WTC11 (cell line): ENCODE results near the gene SMARCA2. TPM values are rescaled to one million over a fixed set of nuclear protein-coding genes. Genes with fewer than 3 reads are reported as not detected.

ENCODE experiments used
- ATAC-seq: fragments of 200-7000 bp; cut with Tn5 transposase; 2 replicates; pipeline ENCODE4 v1.10.0; 2021; ENCODE audit warnings: mild to moderate bottlenecking, moderate library complexity
- CTCF ChIA-PET: fragments of 300-600 bp; sonication (Branson Sonifier 250); formaldehyde crosslinking; loops from one replicate; lab custom pipeline; 2021; ENCODE audit warnings: antibody characterized with exemption; lab: Charles Lee
- POLR2A ChIA-PET: fragments of 350-600 bp; sonication (Branson Sonifier 250); formaldehyde crosslinking; loops from one replicate; lab custom pipeline; 2021; ENCODE audit warnings: antibody characterized with exemption; lab: Charles Lee
- DNase-seq: peaks from one replicate; pipeline ENCODE4 v3.0.0; 2021; ENCODE audit warnings: low spot score
- H3K27ac Mint-ChIP-seq: 2 replicates; pipeline ENCODE4 v1.8.0; 2021; ENCODE audit warnings: mixed read lengths
- H3K27me3 Mint-ChIP-seq: 2 replicates; pipeline ENCODE4 v1.8.0; 2021; ENCODE audit warnings: low read depth, mild to moderate bottlenecking, moderate library complexity, mixed read lengths
- H3K36me3 Mint-ChIP-seq: 2 replicates; pipeline ENCODE4 v1.8.0; 2021; ENCODE audit warnings: mixed read lengths
- H3K4me1 Mint-ChIP-seq: 2 replicates; pipeline ENCODE4 v1.8.0; 2022; ENCODE audit warnings: mixed read lengths
- H3K4me3 Mint-ChIP-seq: 2 replicates; pipeline ENCODE4 v1.8.0; 2021; ENCODE audit warnings: mild to moderate bottlenecking, moderate library complexity, mixed read lengths
- H3K9me3 Mint-ChIP-seq: 2 replicates; pipeline ENCODE4 v1.8.0; 2021; ENCODE audit warnings: mixed read lengths
- AR ChIP-seq: fragments of 250-450 bp; sonication (Bioruptor Pico); IDR thresholded peaks from 2 replicates; pipeline ENCODE4 v1.9.0; 2021; ENCODE audit warnings: mild to moderate bottlenecking
- CDX4 ChIP-seq: fragments of 250-450 bp; sonication (Bioruptor Pico); IDR thresholded peaks from 2 replicates; pipeline ENCODE4 v1.9.0; 2021; ENCODE audit warnings: moderate library complexity, mild to moderate bottlenecking, inconsistent platforms, borderline replicate concordance
- FOXJ3 ChIP-seq: sonication (generic); formaldehyde crosslinking; IDR thresholded peaks from 2 replicates; pipeline ENCODE4 v1.9.0; 2021; ENCODE audit warnings: missing genetic modification reagents, mild to moderate bottlenecking, borderline replicate concordance
- GABPB1 ChIP-seq: sonication (generic); formaldehyde crosslinking; IDR thresholded peaks from 2 replicates; pipeline ENCODE4 v1.8.1; 2023; ENCODE audit warnings: mild to moderate bottlenecking, missing genetic modification reagents
- GTF2I ChIP-seq: fragments of 250-450 bp; sonication (Bioruptor Pico); conservative IDR thresholded peaks from 2 replicates; pipeline ENCODE4 v1.4.0; 2021; ENCODE audit warnings: mild to moderate bottlenecking
- HMGA2 ChIP-seq: fragments of 250-450 bp; sonication (Bioruptor Pico); IDR thresholded peaks from 2 replicates; pipeline ENCODE4 v1.4.0; 2021; ENCODE audit warnings: mild to moderate bottlenecking, moderate library complexity
- IRF2 ChIP-seq: sonication (generic); formaldehyde crosslinking; IDR thresholded peaks from 2 replicates; pipeline ENCODE4 v1.8.0; 2022; ENCODE audit warnings: low read depth, missing genetic modification reagents, borderline replicate concordance
- KAT7 ChIP-seq: sonication (generic); formaldehyde crosslinking; IDR thresholded peaks from 2 replicates; pipeline ENCODE4 v1.8.1; 2023; ENCODE audit warnings: missing genetic modification reagents, mild to moderate bottlenecking, borderline replicate concordance
- NR2C2 ChIP-seq: sonication (generic); formaldehyde crosslinking; IDR thresholded peaks from 2 replicates; pipeline ENCODE4 v1.8.0; 2022; ENCODE audit warnings: mild to moderate bottlenecking, missing genetic modification reagents
- NR3C1 ChIP-seq: sonication (generic); formaldehyde crosslinking; conservative IDR thresholded peaks from 2 replicates; pipeline ENCODE4 v1.8.1; 2023; ENCODE audit warnings: low read depth, mild to moderate bottlenecking, missing genetic modification reagents
- RELA ChIP-seq: sonication (generic); formaldehyde crosslinking; IDR thresholded peaks from 2 replicates; pipeline ENCODE4 v1.8.1; 2022; ENCODE audit warnings: missing genetic modification reagents, mild to moderate bottlenecking, borderline replicate concordance
- ZBTB21 ChIP-seq: sonication (generic); formaldehyde crosslinking; IDR thresholded peaks from 2 replicates; pipeline ENCODE4 v1.8.1; 2023; ENCODE audit warnings: mild to moderate bottlenecking, missing genetic modification reagents, borderline replicate concordance
- ZBTB43 ChIP-seq: sonication (generic); formaldehyde crosslinking; IDR thresholded peaks from 2 replicates; pipeline ENCODE4 v1.8.1; 2023; ENCODE audit warnings: mild to moderate bottlenecking, missing genetic modification reagents
- ZNF121 ChIP-seq: sonication (generic); formaldehyde crosslinking; IDR thresholded peaks from 2 replicates; pipeline ENCODE4 v1.8.0; 2023; ENCODE audit warnings: missing genetic modification reagents
- ZNF219 ChIP-seq: sonication (generic); formaldehyde crosslinking; IDR thresholded peaks from 2 replicates; pipeline ENCODE4 v1.8.0; 2023; ENCODE audit warnings: missing genetic modification reagents, mild to moderate bottlenecking, borderline replicate concordance
- ZNF263 ChIP-seq: sonication (generic); formaldehyde crosslinking; IDR thresholded peaks from 2 replicates; pipeline ENCODE4 v1.8.1; 2022; ENCODE audit warnings: low read depth, mild to moderate bottlenecking, moderate library complexity, missing genetic modification reagents
- ZNF416 ChIP-seq: fragments of 250-450 bp; sonication (Bioruptor Pico); IDR thresholded peaks from 2 replicates; pipeline ENCODE4 v1.9.0; 2021; ENCODE audit warnings: mild to moderate bottlenecking, inconsistent platforms
- ZNF423 ChIP-seq: fragments of 250-450 bp; sonication (Bioruptor Pico); IDR thresholded peaks from 2 replicates; pipeline ENCODE4 v2.1.2; 2022; ENCODE audit warnings: mild to moderate bottlenecking, moderate library complexity
- total RNA-seq: library from RNA; stranded (reverse); gene quantifications from 3 replicates; pipeline ENCODE4 v1.2.3, GENCODE V29; 2021
- TF ChIP-seq, protein P1 (sequence below): sonication (generic); formaldehyde crosslinking; IDR thresholded peaks from 2 replicates; pipeline ENCODE4 v1.8.1; 2023; ENCODE audit warnings: mild to moderate bottlenecking, missing genetic modification reagents, borderline replicate concordance
- TF ChIP-seq, protein P2 (sequence below): sonication (generic); formaldehyde crosslinking; IDR thresholded peaks from 2 replicates; pipeline ENCODE4 v1.8.1; 2022; ENCODE audit warnings: low read depth, missing genetic modification reagents, borderline replicate concordance
- TF ChIP-seq, protein P3 (sequence below): sonication (generic); formaldehyde crosslinking; IDR thresholded peaks from 2 replicates; pipeline ENCODE4 v1.8.1; 2022; ENCODE audit warnings: mild to moderate bottlenecking, moderate library complexity, missing genetic modification reagents

SMARCA2 gene
- total RNA-seq, 1 experiment from 2014 or later: 20.3 TPM

- TF ChIP-seq, protein P1, sequence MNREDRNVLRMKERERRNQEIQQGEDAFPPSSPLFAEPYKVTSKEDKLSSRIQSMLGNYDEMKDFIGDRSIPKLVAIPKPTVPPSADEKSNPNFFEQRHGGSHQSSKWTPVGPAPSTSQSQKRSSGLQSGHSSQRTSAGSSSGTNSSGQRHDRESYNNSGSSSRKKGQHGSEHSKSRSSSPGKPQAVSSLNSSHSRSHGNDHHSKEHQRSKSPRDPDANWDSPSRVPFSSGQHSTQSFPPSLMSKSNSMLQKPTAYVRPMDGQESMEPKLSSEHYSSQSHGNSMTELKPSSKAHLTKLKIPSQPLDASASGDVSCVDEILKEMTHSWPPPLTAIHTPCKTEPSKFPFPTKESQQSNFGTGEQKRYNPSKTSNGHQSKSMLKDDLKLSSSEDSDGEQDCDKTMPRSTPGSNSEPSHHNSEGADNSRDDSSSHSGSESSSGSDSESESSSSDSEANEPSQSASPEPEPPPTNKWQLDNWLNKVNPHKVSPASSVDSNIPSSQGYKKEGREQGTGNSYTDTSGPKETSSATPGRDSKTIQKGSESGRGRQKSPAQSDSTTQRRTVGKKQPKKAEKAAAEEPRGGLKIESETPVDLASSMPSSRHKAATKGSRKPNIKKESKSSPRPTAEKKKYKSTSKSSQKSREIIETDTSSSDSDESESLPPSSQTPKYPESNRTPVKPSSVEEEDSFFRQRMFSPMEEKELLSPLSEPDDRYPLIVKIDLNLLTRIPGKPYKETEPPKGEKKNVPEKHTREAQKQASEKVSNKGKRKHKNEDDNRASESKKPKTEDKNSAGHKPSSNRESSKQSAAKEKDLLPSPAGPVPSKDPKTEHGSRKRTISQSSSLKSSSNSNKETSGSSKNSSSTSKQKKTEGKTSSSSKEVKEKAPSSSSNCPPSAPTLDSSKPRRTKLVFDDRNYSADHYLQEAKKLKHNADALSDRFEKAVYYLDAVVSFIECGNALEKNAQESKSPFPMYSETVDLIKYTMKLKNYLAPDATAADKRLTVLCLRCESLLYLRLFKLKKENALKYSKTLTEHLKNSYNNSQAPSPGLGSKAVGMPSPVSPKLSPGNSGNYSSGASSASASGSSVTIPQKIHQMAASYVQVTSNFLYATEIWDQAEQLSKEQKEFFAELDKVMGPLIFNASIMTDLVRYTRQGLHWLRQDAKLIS: no peak
- TF ChIP-seq ZBTB43 (no peak), RELA (CRISPR knock-in tag) (no peak)
Observed at GRCh38 chr9:2196757-2197156, 181.6 kb downstream of the SMARCA2 start (continued).

DNA sequence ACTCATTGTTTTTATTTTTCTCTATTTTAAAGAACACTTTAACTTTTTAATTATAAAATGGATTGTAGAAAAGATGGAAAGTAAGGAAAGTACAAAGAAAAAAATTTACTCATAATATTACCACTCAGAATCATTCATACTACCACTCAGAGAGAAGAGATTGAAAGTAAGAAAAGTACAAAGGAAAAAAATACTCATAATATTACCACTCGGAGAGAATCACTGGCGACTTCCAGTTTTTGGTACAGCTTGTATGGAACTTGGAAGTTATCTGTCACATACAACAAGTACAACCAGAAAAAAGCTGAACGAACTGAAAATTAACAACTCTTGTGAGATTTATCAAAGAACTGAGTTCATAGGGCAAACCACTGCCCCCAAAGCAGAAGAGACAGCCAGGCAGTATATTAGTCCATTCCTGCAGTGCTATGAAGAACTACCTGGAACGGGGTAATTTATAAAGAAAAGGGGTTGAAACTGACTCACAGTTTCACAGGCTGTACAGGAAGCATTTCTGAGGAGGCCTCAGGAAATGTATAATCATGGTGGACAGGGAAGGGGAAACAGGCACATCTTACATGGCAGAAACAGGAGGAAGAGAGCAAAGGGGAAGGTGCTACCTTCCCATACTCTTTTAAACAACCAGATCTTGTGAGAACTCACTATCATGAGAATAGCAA is 183.9 kb downstream of the SMARCA2 start:
- ATAC-seq: no peak
- Mint-ChIP-seq H3K27ac (peak overlapping the region; percentile 51; the same call in 1 of the 2 replicates), H3K36me3 (peaks cover 51% of the 10 kb centered on the region)
- TF ChIP-seq ZNF416 (CRISPR knock-in tag) (no peak), ZBTB21 (CRISPR knock-in tag) (no peak), KAT7 (CRISPR knock-in tag) (no peak), HMGA2 (CRISPR knock-in tag) (no peak), ZNF423 (CRISPR knock-in tag) (no peak), GTF2I (CRISPR knock-in tag) (no peak)
- TF ChIP-seq, protein P2, sequence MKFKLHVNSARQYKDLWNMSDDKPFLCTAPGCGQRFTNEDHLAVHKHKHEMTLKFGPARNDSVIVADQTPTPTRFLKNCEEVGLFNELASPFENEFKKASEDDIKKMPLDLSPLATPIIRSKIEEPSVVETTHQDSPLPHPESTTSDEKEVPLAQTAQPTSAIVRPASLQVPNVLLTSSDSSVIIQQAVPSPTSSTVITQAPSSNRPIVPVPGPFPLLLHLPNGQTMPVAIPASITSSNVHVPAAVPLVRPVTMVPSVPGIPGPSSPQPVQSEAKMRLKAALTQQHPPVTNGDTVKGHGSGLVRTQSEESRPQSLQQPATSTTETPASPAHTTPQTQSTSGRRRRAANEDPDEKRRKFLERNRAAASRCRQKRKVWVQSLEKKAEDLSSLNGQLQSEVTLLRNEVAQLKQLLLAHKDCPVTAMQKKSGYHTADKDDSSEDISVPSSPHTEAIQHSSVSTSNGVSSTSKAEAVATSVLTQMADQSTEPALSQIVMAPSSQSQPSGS (CRISPR knock-in tag): no peak
- TF ChIP-seq, protein P3, sequence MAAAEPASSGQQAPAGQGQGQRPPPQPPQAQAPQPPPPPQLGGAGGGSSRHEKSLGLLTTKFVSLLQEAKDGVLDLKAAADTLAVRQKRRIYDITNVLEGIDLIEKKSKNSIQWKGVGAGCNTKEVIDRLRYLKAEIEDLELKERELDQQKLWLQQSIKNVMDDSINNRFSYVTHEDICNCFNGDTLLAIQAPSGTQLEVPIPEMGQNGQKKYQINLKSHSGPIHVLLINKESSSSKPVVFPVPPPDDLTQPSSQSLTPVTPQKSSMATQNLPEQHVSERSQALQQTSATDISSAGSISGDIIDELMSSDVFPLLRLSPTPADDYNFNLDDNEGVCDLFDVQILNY: no peak
- TF ChIP-seq, all 79 proteins: peak for 0
- peaks cover 46% of the 10 kb centered on the region for H3K9me3 Mint-ChIP-seq
- no peak for DNase-seq
- H3K27me3 Mint-ChIP-seq: peaks cover 2% of the 10 kb centered on the region; the same call in 1 of the 2 replicates
- peaks cover 39% of the 10 kb centered on the region for H3K4me1 Mint-ChIP-seq
- ChIA-PET CTCF (no interaction called here), POLR2A (no interaction called here)
- H3K4me3 Mint-ChIP-seq: no peak overlapping the region

DNA sequence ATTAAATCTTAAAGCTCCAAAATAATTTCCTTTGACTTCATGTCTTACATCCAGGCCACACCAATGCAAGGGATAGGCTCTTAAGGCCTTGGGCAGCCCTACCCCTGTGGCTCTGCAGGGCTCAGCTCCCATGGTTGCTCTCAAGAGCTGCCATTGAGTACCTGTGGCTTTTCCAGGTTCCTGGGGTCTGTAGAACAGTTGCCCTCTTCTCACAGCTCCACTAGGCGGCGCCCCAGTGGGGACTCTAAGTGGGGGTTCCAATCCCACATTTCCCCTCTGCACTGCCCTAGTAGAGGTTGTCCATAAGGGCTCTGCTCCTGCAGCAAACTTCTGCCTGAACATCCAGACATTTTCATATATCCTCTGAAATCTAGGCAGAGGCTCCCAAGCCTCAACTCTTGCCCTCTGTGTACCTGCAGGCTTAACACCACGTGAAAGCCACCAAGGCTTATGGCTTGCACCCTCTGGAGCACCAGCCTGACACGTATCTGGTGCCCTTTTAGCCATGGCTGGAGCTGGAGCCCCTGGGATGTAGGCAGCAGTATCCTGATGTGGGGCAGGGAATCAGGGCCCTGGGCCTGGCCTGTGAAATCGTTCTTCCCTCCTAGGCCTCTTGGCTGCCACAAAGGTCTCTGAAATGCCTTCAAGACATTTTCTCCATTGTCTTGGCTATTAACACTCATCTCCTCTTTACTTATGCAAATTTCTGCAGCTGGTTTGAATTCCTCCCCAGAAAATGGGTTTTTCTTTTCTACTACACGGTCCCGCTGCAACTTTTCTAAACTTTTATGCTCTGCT is 185.1 kb downstream of the SMARCA2 start:
- Mint-ChIP-seq H3K4me1 (peaks cover 30% of the 10 kb centered on the region), H3K9me3 (peaks cover 46% of the 10 kb centered on the region), H3K27me3 (peaks cover 2% of the 10 kb centered on the region; the same call in 1 of the 2 replicates), H3K36me3 (peaks cover 49% of the 10 kb centered on the region), H3K27ac (peak overlapping the region; percentile 50), H3K4me3 (no peak overlapping the region; the same call in 1 of the 2 replicates)
- ATAC-seq: peak; percentile 93
- ChIA-PET CTCF (interaction anchor here (0.7 kb wide), 1 partner anchor 11 kb away, joined by 3 read pairs; no protein-coding TSS in a partner anchor), POLR2A (no interaction called here)
- DNase-seq: no peak
- TF ChIP-seq IRF2 (CRISPR knock-in tag) (no peak), ZNF121 (CRISPR knock-in tag) (0 out of 2 replicates have a peak, but pooled peaks have one; percentile 15), ZNF423 (CRISPR knock-in tag) (no peak), GABPB1 (CRISPR knock-in tag) (no peak), AR (CRISPR knock-in tag) (no peak), NR2C2 (CRISPR knock-in tag) (no peak), NR3C1 (CRISPR knock-in tag) (no peak), ZNF219 (CRISPR knock-in tag) (no peak), ZNF263 (CRISPR knock-in tag) (no peak), FOXJ3 (CRISPR knock-in tag) (no peak), CDX4 (CRISPR knock-in tag) (no peak)
